ENCODE data around the gene ENAH.
"Not testable (repeated sequence)": the region's sequence is repeated elsewhere in the genome, so short reads cannot be mapped to it uniquely, and the experiment has no call there.

The ENAH gene

GRCh38 chr1:225484657-225485214, 168.2 kb downstream of the ENAH start:
- no peak for DNase-seq

- no peak for DNase-seq
Measured at GRCh38 chr1:225483818-225484656, 168.9 kb downstream of the ENAH start.

DNA sequence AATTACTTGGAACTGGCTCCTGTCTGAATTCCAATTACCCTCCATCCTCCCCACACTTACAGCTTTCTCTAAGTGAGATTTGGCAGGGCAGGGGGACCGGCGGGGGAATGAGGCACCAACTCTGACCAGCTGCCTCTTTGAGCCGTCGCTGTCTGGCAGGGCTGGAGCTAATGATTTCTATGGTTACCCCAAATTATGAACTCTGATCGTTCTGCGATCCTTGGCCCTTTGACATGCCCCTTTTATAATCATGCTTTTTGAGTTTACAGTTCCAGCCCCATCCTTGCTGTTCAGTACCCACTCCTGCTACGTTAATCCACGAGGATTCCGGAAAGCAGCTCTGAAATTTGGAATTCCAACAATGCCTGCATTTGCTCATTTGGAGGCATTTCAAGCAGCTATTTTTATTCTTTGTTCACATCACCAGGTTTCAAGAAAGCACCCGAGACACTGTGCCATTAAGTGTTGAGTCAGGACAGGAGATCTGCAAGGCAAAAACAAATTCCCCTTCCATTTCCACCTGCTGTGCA, 170.4 kb downstream of the ENAH start:
- no peak for DNase-seq

DNA sequence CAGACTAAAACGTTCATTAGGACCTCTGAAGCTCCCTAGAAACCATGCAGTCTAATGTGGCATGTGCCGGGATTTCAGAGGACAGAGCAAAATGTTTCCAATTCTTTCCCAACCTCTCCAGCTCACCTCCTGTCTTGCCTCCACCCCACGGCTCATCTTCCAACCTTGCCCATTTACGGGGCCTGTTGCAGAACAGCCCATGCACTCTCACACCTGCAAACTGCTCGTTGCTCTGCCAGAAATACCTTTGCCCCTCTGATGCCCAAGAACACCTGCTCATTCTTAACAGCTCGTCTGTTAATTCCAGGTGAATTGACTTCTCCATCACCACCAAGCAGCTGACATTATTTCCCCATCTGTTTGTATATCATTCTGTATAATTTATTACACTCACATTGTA, 171.2 kb downstream of the ENAH start:
- DNase-seq: no peak

DNA sequence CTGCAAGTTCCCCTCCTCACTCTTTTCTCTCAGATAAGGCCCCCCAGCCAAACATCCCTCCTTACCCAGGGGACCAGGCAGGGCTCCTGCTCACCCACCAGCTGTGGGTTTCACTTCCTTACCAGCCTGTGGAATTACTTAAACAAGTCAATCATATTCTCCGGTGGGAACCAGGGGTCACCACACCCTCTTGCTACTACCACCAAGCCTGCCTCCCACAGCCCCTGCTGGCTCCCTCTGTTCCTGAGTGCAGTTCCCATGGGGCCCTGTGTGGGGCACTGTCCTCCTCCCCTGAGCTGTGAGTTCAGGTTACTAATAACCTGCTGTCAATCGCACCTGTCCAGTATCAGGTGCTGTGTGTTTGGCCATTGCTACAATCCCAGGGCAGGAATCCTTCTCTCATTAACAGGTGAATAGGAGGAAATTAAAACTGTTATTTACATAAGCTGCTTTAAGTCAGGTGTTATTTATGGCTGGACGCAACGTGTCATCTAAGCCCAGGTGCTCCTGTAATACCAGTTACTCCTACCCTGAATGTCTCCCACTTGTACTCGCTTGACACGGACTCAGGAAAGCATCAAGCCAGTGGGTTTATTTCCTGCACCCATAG, 172.0 kb downstream of the ENAH start:
- DNase-seq: peak; percentile 30

- no peak for DNase-seq
Measured at GRCh38 chr1:225479996-225480720, 172.8 kb downstream of the ENAH start.

DNA sequence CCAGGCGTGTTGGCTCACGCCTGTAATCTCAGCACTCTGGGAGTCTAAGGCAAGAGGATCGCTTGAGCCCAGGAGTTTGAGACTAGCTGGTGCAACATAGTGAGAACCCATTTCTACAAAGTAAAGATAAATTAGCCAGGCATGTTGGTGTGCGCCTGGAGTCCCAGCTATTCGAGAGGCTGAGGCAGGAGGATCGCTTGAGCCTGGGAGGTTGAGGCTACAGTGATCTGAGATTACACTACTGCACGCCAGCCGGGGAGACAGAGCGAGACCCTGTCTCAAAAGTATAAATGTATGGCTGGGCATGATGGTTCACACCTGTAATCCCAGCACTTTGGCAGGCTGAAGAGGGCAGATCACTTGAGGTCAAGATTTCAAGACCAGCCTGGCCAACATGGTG, 173.6 kb downstream of the ENAH start:
- no peak for DNase-seq

GRCh38 chr1:225477296-225477911, 175.5 kb downstream of the ENAH start:
- no peak for DNase-seq

- no peak for DNase-seq
Measured at GRCh38 chr1:225476538-225476988, 176.4 kb downstream of the ENAH start.

DNA sequence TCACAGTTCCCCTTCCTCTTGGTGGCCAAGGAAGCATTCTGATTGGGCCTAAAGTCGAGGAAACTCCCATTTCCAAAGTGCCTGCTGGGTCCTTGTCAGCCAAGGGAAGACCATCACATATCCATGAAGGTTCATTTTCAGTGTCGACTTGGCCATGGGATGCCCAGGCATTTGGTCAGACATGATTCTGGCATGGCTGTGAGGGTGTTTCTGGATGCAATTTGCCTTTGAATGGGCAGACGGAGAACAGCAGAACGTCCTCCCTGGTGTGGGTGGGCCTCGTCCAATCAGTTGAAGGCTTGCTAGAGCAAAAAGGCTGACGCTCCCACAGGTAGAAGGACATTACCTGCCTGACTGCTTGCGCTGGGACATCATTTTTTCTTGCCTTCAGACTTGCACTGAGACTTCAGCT, 176.8 kb downstream of the ENAH start:
- no peak for DNase-seq

DNA sequence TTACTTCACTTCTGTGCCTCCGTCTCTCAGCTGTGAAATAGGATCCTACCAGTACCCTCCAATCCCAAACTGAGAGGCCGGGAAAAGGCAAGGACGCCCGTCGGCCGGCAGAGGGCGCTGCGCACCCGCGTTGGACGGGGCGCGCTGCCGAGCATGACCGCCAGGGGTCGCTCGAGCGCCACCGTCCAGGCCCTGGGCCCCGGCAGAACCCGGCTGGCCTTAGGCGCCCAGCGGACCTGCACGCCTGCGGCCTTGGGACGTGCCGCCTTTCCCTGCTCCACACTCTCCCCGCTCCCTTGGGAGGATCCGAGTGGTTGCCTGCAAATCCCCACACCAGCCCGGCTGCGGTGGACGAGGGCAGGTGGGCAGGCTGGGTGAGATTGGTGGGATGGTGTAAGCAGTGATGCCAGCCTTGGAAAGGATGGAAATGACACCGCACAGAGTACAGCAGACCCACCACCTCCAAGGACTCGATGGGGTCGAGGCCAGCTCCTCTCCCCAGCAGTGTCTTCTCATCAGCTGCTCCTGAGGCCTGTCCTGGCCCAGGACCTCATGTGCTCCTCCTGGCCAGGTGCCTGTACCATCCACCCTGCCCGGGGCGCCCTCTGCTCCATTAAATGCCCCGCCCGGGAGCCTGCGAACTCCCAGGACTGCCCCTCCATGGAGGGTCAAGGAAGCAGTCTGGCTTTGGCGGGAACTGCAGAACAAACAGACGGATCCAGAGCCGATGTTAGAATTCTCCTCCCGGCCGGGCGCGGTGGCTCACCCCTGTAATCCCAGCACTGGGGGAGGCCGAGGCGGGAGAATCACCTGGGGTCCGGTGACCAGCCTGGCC, 177.7 kb downstream of the ENAH start:
- peak; percentile 72 for DNase-seq

- no peak for DNase-seq
Measured at GRCh38 chr1:225474439-225474985, 178.4 kb downstream of the ENAH start.

GRCh38 chr1:225473676-225474438, 179.1 kb downstream of the ENAH start:
- DNase-seq: not testable (repeated sequence)

- DNase-seq: not testable (repeated sequence)
Measured at GRCh38 chr1:225473266-225473665, 179.7 kb downstream of the ENAH start.

GRCh38 chr1:225471453-225472301, 181.2 kb downstream of the ENAH start:
- DNase-seq: no peak

- no peak for DNase-seq
Measured at GRCh38 chr1:225471109-225471452, 181.8 kb downstream of the ENAH start.

GRCh38 chr1:225470211-225471108, 182.5 kb downstream of the ENAH start:
- no peak for DNase-seq

- no peak for DNase-seq
Measured at GRCh38 chr1:225469051-225469450, 183.9 kb downstream of the ENAH start.
